HepG2 (cell line): ENCODE measurements around the gene CARD9. TPM values are rescaled to one million over a fixed set of nuclear protein-coding genes. Genes with fewer than 3 reads are reported as not detected.

Source experiments
- DNMT1 ChIP-seq: sonication (generic); formaldehyde crosslinking; IDR thresholded peaks from 2 replicates; pipeline ENCODE4 v1.5.1; 2020; ENCODE audit warnings: mild to moderate bottlenecking, missing genetic modification reagents
- EEA1 ChIP-seq: sonication (generic); formaldehyde crosslinking; IDR thresholded peaks from 2 replicates; pipeline ENCODE4 v1.5.1; 2020; ENCODE audit warnings: mild to moderate bottlenecking, missing genetic modification reagents, borderline replicate concordance
- FOXJ3 ChIP-seq: sonication (generic); formaldehyde crosslinking; IDR thresholded peaks from 2 replicates; pipeline ENCODE4 v1.4.0; 2020; ENCODE audit warnings: missing genetic modification reagents, mild to moderate bottlenecking, borderline replicate concordance
- GATA4 ChIP-seq: sonication (generic); IDR thresholded peaks from 2 replicates; pipeline ENCODE4 v1.6.1; 2016; ENCODE audit warnings: antibody characterized with exemption, low read depth, borderline replicate concordance
- GZF1 ChIP-seq: sonication (generic); formaldehyde crosslinking; IDR thresholded peaks from 2 replicates; pipeline ENCODE4 v1.5.1; 2020; ENCODE audit warnings: mild to moderate bottlenecking, missing genetic modification reagents
- HNRNPUL1 ChIP-seq: fragments of 200-400 bp; formaldehyde crosslinking; IDR thresholded peaks from 2 replicates; pipeline ENCODE4 v1.6.1; 2017; ENCODE audit warnings: low read depth, mild to moderate bottlenecking, low read length, moderate library complexity
- KAT8 ChIP-seq: IDR thresholded peaks from 2 replicates; pipeline ENCODE4 v1.6.1; 2016; ENCODE audit warnings: missing genetic modification reagents, missing compliant biosample characterization
- KDM2A ChIP-seq: sonication (generic); formaldehyde crosslinking; IDR thresholded peaks from 2 replicates; pipeline ENCODE4 v1.4.0; 2020; ENCODE audit warnings: low read depth, missing genetic modification reagents, borderline replicate concordance
- KDM4B ChIP-seq: sonication (generic); formaldehyde crosslinking; IDR thresholded peaks from 2 replicates; pipeline ENCODE4 v1.4.0; 2020; ENCODE audit warnings: missing genetic modification reagents
- KDM5A ChIP-seq: fragments of 200-600 bp; sonication (generic); IDR thresholded peaks from 2 replicates; pipeline ENCODE4 v1.7.0; 2018; ENCODE audit warnings: antibody characterized with exemption, mild to moderate bottlenecking, low read length, borderline replicate concordance
- MXI1 ChIP-seq: IDR thresholded peaks from 3 replicates; pipeline ENCODE4 v1.6.1; 2012; ENCODE audit warnings: low read depth, low read length, inconsistent platforms, borderline replicate concordance
- MYC ChIP-seq: sonication (generic); formaldehyde crosslinking; IDR thresholded peaks from 2 replicates; pipeline ENCODE4 v1.9.0; 2021; ENCODE audit warnings: missing genetic modification reagents, borderline replicate concordance
- NR3C1 ChIP-seq: sonication (generic); formaldehyde crosslinking; IDR thresholded peaks from 2 replicates; pipeline ENCODE4 v1.4.0; 2020; ENCODE audit warnings: missing genetic modification reagents
- SNAPC2 ChIP-seq: sonication (generic); formaldehyde crosslinking; IDR thresholded peaks from 2 replicates; pipeline ENCODE4 v1.8.1; 2022; ENCODE audit warnings: mild to moderate bottlenecking, missing genetic modification reagents
- XRCC5 ChIP-seq: fragments of 200-400 bp; formaldehyde crosslinking; optimal IDR thresholded peaks from 2 replicates; pipeline ENCODE3; 2017; ENCODE audit warnings: mild to moderate bottlenecking, low read length
- ZBTB1 ChIP-seq: sonication (generic); formaldehyde crosslinking; IDR thresholded peaks from 2 replicates; pipeline ENCODE4 v1.4.0; 2020; ENCODE audit warnings: missing genetic modification reagents, borderline replicate concordance
- ZEB1 ChIP-seq: IDR thresholded peaks from 2 replicates; pipeline ENCODE4 v1.6.1; 2012; ENCODE audit warnings: mild to moderate bottlenecking, low read depth, inconsistent platforms; ENCODE audit not compliant: insufficient replicate concordance
- ZNF709 ChIP-seq: sonication (generic); formaldehyde crosslinking; IDR thresholded peaks from 2 replicates; pipeline ENCODE4 v1.5.0; 2020; ENCODE audit warnings: mild to moderate bottlenecking, missing genetic modification reagents
- ZNF839 ChIP-seq: sonication (generic); formaldehyde crosslinking; IDR thresholded peaks from 2 replicates; pipeline ENCODE4 v1.4.0; 2020; ENCODE audit warnings: missing genetic modification reagents, mild to moderate bottlenecking, borderline replicate concordance
- polyA plus RNA-seq, 8 experiments: library from polyadenylated mRNA; depleted of rRNA in 3 of 8; stranded (reverse) in 7 of 8; unstranded in 1 of 8; fragments of >200 nt; fragmentation: Illumina TruSeq in 4 of 8; extraction: Trizol in 4 of 8; gene quantifications; 2 replicates each; pipeline versions ENCODE4 v1.2.1 to v1.2.3, GENCODE V29; 2011 to 2016; ENCODE audit warnings: low read depth in 4 of 8, missing spikeins in 1 of 8, mixed read lengths in 1 of 8; ENCODE audit not compliant: insufficient read depth in 1 of 8
- total RNA-seq, 5 experiments: library from RNA; depleted of rRNA; stranded (reverse); fragments of >200 nt; fragmentation: Illumina TruSeq; extraction: Trizol; gene quantifications; 2 replicates each; pipeline ENCODE4 v1.2.3, GENCODE V29; 2016; ENCODE audit warnings: low read depth in 1 of 5
- TF ChIP-seq, protein P1 (sequence below): sonication (generic); formaldehyde crosslinking; IDR thresholded peaks from 2 replicates; pipeline ENCODE4 v1.5.0; 2020; ENCODE audit warnings: mild to moderate bottlenecking, missing genetic modification reagents
- TF ChIP-seq, protein P2 (sequence below), 2 experiments: IDR thresholded peaks; 2 replicates each; pipeline ENCODE4 v1.6.1; 2011 to 2012; ENCODE audit warnings: low read length in 2 of 2, borderline replicate concordance in 1 of 2, low read depth in 1 of 2, mild to moderate bottlenecking in 1 of 2, moderate library complexity in 1 of 2
- TF ChIP-seq, protein P3 (sequence below): IDR thresholded peaks from 2 replicates; pipeline ENCODE4 v1.6.1; 2016; ENCODE audit warnings: control low read depth
- TF ChIP-seq, protein P4 (sequence below), 2 experiments: fragments of 450-650 bp in 1 of 2; sonication (generic) in 1 of 2; formaldehyde crosslinking; IDR thresholded peaks; 2 replicates each; pipeline versions ENCODE4 v1.5.0 to v1.8.0; 2020 to 2022; ENCODE audit warnings: mild to moderate bottlenecking in 1 of 2, missing genetic modification reagents in 1 of 2

The CARD9 gene
- total and polyA plus RNA-seq, 2 of the 13 experiments (the other 11 are each of a cell fraction or from before 2014, with no cell fraction given): 3.3 to 7.4 TPM

DNA sequence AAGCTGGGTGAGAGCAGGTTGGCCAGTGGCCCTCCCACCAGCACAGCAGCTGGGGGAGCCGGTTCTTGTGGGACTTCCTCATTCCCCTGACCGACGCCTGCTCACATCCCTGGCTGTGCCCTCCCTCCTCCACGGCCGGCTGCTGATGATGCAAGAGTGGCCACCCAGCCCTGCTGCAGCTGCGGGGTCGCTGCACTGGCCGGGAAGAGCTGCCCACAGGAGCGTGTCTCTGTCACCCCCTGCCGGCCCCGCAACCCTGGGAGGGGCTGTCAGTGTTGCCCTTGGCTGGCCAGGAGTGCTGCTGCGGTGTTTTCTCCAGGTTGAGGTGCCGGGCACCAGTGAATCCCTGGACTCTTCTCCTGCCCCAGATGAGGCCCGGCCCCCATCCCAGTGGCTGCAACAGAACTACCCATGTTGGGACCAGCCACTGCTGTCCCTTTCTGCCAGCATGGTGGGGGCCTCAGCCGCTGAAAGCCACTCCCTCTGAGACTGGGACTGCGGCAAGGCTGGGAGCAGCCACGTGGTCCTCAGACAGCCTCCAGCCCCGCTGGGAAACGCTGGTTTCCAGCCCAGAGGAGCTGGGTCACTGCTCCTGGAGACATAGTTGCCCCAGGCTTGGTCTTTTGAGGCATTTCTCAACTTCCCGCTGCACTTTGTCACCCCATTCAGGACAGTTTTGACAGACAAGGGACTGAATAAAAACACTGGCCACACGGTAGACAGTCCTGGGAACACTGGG is 739 bp downstream of the CARD9 start (continued):
- TF ChIP-seq, protein P1, sequence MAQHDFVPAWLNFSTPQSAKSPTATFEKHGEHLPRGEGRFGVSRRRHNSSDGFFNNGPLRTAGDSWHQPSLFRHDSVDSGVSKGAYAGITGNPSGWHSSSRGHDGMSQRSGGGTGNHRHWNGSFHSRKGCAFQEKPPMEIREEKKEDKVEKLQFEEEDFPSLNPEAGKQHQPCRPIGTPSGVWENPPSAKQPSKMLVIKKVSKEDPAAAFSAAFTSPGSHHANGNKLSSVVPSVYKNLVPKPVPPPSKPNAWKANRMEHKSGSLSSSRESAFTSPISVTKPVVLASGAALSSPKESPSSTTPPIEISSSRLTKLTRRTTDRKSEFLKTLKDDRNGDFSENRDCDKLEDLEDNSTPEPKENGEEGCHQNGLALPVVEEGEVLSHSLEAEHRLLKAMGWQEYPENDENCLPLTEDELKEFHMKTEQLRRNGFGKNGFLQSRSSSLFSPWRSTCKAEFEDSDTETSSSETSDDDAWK (CRISPR knock-in tag): no peak
- TF ChIP-seq KAT8 (CRISPR knock-in tag): peak; percentile 59
- TF ChIP-seq, protein P2, sequence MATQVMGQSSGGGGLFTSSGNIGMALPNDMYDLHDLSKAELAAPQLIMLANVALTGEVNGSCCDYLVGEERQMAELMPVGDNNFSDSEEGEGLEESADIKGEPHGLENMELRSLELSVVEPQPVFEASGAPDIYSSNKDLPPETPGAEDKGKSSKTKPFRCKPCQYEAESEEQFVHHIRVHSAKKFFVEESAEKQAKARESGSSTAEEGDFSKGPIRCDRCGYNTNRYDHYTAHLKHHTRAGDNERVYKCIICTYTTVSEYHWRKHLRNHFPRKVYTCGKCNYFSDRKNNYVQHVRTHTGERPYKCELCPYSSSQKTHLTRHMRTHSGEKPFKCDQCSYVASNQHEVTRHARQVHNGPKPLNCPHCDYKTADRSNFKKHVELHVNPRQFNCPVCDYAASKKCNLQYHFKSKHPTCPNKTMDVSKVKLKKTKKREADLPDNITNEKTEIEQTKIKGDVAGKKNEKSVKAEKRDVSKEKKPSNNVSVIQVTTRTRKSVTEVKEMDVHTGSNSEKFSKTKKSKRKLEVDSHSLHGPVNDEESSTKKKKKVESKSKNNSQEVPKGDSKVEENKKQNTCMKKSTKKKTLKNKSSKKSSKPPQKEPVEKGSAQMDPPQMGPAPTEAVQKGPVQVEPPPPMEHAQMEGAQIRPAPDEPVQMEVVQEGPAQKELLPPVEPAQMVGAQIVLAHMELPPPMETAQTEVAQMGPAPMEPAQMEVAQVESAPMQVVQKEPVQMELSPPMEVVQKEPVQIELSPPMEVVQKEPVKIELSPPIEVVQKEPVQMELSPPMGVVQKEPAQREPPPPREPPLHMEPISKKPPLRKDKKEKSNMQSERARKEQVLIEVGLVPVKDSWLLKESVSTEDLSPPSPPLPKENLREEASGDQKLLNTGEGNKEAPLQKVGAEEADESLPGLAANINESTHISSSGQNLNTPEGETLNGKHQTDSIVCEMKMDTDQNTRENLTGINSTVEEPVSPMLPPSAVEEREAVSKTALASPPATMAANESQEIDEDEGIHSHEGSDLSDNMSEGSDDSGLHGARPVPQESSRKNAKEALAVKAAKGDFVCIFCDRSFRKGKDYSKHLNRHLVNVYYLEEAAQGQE (IDR thresholded peaks at IDR 0.05; ENCODE audit: borderline replicate concordance in 1 of 2, low read depth in 1 of 2, low read length in 2 of 2): no peak
- no peak for TF ChIP-seq EEA1 (CRISPR knock-in tag)
- TF ChIP-seq FOXJ3 (CRISPR knock-in tag): no peak
- no peak for TF ChIP-seq ZBTB1 (CRISPR knock-in tag)
- TF ChIP-seq DNMT1 (CRISPR knock-in tag): no peak
- TF ChIP-seq MXI1: peak; percentile 33; the same call in 1 of the 3 replicates
- TF ChIP-seq SNAPC2 (CRISPR knock-in tag): no peak
- TF ChIP-seq NR3C1 (CRISPR knock-in tag): no peak
- no peak for TF ChIP-seq ZNF709 (CRISPR knock-in tag)
- TF ChIP-seq GZF1: no peak
- TF ChIP-seq XRCC5: peak; percentile 89
- TF ChIP-seq KDM5A: no peak
- TF ChIP-seq, protein P3, sequence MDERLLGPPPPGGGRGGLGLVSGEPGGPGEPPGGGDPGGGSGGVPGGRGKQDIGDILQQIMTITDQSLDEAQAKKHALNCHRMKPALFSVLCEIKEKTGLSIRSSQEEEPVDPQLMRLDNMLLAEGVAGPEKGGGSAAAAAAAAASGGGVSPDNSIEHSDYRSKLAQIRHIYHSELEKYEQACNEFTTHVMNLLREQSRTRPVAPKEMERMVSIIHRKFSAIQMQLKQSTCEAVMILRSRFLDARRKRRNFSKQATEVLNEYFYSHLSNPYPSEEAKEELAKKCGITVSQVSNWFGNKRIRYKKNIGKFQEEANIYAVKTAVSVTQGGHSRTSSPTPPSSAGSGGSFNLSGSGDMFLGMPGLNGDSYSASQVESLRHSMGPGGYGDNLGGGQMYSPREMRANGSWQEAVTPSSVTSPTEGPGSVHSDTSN (CRISPR knock-in tag): no peak
- no peak for TF ChIP-seq GATA4
- TF ChIP-seq ZNF839 (CRISPR knock-in tag): 0 out of 2 replicates have a peak, but pooled peaks have one; percentile 21
- TF ChIP-seq KDM2A: peak; percentile 53; the same call in 1 of the 2 replicates
- TF ChIP-seq, protein P4, sequence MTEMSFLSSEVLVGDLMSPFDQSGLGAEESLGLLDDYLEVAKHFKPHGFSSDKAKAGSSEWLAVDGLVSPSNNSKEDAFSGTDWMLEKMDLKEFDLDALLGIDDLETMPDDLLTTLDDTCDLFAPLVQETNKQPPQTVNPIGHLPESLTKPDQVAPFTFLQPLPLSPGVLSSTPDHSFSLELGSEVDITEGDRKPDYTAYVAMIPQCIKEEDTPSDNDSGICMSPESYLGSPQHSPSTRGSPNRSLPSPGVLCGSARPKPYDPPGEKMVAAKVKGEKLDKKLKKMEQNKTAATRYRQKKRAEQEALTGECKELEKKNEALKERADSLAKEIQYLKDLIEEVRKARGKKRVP (CRISPR knock-in tag; IDR thresholded peaks at IDR 0.05): peak in 1 of 2 experiments; percentile 98; a peak in 2 of 4 replicates
- no peak for TF ChIP-seq HNRNPUL1
- no peak for TF ChIP-seq ZEB1
- TF ChIP-seq MYC (CRISPR knock-in tag): peak; percentile 80
- TF ChIP-seq KDM4B: 0 out of 2 replicates have a peak, but pooled peaks have one; percentile 23
